Measurements from ENCODE around the gene TRAF7.

The TRAF7 gene

DNA sequence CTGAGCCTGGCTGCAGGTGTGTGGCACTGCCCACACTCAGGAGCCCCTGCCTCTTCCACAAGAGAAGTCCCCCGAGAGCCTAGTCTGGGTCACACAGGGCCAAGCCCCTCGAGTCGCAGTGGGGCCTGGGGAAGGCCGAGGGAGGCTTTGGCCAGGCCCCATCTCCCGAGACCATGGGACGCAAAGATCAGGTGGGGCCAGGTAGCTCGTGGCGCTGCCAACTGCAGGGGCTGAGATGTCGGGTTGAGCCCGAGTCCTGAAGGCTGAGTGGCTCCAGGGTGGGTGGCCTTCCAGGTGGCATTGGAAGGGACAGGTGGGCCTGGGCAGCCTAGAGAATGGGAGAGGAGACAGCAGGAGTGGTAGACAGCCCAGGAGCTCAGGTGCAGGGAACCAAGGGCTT, 6.3 kb downstream of the TRAF7 start:
- no peak for TF ChIP-seq GATA2 (IDR thresholded peaks at IDR 0.05; ENCODE audit: low read depth, low read length)
- no peak for TF ChIP-seq GATA3 (IDR thresholded peaks at IDR 0.05; ENCODE audit: low read depth, low read length)

DNA sequence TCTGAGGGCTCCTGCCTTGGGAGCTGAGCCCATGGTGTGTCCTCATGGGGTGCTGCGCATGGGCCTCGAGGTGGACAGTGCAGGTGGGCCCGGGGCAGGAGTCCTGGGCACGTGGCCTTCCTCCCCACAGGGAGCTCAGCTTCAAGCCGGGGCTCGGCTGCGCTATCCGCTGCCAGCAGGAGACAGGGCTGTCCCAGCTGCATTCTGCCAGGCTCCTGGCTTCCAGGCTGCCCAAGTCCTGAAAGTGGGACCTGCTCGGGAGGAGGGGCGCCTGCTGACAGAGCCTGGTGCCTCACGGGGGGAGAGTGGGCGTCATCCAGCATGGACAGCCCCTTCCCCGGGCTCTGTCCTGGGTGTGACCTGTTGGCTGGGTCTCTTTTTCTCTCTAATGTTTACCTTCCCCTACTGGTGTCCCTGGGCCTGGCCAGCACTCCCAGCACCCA, 7.1 kb downstream of the TRAF7 start:
- no peak for TF ChIP-seq GATA2 (IDR thresholded peaks at IDR 0.05; ENCODE audit: low read depth, low read length)
- no peak for TF ChIP-seq GATA3 (IDR thresholded peaks at IDR 0.05; ENCODE audit: low read depth, low read length)

DNA sequence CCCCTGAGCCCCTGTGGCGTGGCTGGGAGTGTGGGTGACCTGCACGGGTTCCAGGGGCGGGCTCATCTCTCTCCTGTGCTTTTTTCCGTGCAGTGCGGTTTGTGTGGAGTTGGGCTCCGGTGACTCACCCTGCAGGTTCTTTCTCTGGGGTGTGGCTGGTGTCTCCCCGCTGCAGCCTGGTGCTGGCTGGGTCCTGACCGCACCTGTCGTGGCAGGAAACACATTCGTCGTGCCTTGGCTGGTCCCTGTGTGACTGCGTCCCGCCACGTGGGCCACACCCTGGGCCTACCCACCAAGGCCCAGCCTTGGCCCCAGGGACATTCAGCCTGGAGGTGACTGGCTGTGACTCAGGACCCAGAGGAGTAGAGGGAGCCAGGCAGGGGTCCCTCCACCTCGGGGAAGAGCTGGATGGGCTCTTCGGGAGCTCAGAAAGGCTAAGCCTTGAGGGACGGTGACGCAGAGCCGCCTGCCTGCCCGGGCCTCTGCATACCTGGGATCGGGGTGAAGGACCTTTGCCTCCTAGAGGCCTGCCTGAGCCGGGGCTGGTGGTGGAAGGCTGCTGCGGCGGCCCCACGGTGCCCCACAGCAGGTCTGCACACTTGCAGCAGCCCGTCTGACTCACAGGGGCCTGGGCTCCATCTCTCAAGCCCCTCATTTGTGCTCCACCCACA, 7.8 kb downstream of the TRAF7 start:
- TF ChIP-seq GATA2 (IDR thresholded peaks at IDR 0.05; ENCODE audit: low read depth, low read length) (no peak), GATA3 (IDR thresholded peaks at IDR 0.05; ENCODE audit: low read depth, low read length) (no peak)

DNA sequence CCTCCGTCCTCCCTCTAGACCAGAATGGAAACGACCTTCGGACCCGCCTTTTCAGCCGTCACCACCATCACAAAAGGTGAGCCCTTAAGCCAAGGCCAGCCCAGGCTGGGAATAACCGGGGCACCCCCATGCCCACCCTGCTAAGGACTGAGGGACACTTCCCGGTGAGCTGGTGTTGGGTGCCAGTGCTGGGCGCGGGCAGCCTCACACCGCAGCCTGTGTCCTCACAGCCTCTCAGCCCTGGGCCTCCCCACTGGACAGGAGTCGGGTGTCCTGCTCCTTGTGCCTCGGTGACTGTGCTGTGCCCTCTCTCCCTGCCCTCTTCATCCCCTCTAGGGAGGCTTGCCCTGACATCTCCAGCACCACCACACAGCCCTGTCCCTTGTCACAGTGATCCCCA, 10.3 kb downstream of the TRAF7 start:
- TF ChIP-seq GATA3 (IDR thresholded peaks at IDR 0.05; ENCODE audit: low read depth, low read length) (no peak), GATA2 (IDR thresholded peaks at IDR 0.05; ENCODE audit: low read depth, low read length) (no peak)

DNA sequence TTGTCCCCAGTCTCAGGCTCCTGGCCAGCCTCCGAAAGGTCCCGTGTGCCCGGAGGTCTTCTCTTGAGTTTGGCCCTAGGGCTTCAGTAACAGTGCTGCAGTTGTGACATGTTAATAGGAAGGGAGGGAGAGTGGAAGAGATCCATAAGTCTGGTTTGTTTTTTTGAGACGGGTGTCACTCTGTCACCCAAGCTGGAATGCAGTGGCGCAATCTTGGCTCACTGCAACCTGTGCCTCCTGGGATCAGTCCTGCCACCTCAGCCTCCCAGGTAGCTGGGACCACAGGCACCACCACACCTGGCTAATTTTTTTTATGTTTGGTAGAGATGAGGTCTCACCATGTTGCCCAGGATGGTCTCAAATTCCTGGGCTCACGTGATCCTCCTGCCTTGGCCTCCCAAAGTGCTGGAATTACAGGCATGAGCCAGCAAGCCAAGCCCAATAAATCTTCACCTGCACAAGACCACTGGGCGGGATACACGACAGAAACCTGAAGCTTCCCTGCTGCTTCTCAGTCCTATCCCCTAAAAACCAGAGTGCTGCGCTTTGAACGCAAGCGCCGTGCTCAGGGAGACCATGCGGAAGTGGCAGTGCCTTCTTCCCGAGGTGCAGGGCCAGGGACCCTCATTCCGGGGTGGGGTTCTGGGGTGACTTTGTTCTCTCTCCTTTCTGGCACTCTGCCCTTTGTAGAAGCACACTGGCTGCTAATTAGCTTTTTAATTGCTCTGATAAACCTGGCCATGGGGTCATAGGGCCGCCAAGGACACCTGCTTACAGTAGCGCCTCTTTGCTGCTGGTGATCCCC, 10.9 kb downstream of the TRAF7 start:
- TF ChIP-seq GATA2 (IDR thresholded peaks at IDR 0.05; ENCODE audit: low read depth, low read length), result no peak
- TF ChIP-seq GATA3 (IDR thresholded peaks at IDR 0.05; ENCODE audit: low read depth, low read length), result no peak

DNA sequence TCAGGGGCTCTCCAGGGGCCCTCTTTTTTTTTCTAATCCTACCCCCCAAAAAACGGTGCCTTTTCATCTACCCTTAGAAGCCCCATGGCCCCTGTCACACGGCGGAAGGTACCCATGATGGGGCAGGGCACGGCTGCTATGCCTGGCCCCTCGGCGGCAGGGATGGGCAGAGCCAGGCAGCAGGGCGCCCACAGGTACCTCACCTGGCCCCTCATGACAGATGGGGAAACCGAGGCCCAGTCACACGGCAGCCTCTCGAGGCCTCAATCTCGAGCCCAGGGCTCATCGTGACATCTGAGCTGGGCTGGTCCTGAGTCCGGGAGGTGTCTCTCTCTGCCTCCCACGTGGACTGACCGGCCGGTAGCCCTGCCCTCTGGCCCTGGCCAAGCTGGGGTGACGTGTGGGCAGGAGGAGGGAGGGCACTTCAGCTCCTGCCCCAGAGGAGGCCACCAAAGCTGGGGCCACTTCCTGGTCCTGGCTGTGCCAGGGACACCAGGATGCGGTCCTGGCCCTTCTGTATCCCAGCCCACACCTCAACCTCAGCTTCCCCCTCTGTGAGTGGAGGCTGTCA, 11.6 kb downstream of the TRAF7 start:
- TF ChIP-seq GATA3 (IDR thresholded peaks at IDR 0.05; ENCODE audit: low read depth, low read length) (no peak), GATA2 (IDR thresholded peaks at IDR 0.05; ENCODE audit: low read depth, low read length) (no peak)

DNA sequence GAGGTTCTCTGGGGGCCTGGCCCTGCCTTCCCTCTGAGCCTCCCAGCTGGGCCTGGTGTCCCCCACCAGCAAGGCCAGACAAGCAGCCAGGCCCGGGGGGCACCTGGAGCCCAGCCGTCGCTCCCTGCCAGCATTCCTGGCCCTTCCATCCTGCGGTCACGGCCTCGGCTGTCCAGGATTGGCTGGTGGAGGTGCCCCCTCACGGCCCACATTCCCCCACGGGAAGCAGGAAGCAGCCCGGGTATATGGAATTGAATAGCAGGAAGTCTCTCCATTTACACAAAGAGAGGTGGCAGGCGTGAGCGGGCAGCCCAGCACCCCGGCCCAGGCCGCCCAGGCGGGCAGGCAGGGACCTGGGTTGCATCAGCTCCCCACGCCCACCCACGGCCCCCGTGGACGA, 14.5 kb downstream of the TRAF7 start:
- TF ChIP-seq GATA3 (IDR thresholded peaks at IDR 0.05; ENCODE audit: low read depth, low read length) (no peak), GATA2 (IDR thresholded peaks at IDR 0.05; ENCODE audit: low read depth, low read length) (no peak)

DNA sequence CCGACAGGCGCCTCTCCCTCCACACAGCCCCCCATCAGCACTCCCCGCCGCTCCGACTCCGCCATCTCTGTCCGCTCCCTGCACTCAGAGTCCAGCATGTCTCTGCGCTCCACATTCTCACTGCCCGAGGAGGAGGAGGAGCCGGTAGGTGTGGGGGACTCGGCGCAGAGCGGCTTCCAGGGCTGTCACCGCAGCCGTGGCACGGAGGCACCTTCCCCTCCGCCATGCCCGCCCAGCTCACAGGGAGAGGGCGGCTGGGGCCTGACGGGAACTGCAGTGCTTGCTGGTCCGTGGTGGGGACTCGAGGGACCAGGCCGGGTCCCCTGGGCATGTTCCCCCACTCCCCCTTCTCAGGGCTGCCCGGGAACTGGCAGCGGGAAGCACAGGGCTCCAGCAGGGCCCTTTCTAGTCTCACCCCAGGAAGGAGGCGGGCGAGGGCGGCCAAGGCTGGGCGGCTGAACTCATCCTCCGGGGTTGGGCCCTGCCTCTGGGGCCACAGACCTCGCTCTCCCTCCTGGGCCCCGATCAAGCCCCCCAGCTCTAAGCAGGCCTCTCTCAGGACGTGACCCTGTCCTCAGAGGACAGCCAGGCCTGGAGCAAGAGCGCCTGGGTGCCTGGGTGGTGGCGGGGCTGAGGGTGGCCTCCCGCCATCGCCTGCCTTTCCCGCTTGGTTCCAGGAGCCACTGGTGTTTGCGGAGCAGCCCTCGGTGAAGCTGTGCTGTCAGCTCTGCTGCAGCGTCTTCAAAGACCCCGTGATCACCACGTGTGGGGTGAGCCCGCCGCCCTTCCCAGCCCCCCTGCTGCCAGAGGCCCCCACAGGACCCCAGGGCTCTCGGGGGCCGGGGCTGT, 15.2 kb downstream of the TRAF7 start:
- no peak for TF ChIP-seq GATA3 (IDR thresholded peaks at IDR 0.05; ENCODE audit: low read depth, low read length)
- TF ChIP-seq GATA2 (IDR thresholded peaks at IDR 0.05; ENCODE audit: low read depth, low read length), result no peak

DNA sequence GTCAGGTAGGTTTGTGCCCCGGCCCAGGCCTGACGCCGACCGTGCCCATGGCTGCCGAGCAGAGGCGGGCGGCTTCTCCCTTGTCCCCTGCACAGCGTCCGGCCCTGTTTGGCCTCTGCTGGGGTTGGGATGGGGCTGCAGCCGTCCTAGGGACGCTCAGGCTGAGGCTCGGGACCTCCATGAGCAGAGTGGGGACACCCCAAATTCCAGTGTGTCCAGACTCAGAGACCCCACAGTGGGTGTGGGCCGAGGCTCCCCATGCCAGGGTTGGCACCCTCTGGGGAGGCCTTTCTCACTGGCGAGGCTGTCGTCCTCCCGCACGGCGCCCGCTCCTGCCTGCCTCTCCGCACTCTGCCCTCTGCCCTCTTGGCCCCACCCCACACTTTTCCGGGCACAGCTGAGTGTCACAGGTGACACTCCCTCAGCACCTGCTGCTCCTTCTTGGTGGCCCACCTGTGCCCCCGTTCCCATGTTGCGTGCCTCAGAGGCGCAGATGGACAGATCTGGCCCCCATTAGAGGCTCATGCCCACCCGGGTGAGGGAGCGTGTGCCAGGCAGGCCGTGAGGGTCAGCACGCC, 16.1 kb downstream of the TRAF7 start:
- TF ChIP-seq GATA2 (IDR thresholded peaks at IDR 0.05; ENCODE audit: low read depth, low read length) (no peak), GATA3 (IDR thresholded peaks at IDR 0.05; ENCODE audit: low read depth, low read length) (no peak)

DNA sequence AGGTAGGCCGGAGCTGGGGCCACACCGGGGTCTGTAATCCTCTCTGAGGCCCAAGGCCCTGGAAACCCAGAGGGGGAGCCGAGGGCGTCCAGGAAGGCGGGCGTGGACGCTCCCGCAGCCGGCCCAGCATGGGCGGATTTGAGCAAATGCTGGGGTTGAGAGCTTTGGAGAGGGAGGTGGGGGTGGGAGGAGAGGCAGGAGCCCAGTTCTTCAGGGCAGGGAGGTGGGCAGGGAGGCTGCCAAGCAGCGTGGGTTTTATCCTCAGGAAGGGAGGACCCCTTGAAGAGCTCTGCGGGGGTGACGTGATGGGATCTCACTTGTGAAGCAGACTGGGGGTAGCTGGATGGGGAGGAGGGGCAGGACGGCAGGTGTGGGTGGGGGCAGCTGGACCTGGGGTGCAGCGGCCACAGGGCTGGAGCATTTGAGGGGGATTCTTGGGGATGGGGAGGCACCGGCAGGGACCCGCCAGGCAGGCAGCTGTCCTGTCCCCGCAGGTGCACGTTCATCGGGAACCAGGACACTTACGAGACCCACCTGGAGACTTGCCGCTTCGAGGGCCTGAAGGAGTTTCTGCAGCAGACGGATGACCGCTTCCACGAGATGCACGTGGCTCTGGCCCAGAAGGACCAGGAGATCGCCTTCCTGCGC, 17.2 kb downstream of the TRAF7 start:
- no peak for TF ChIP-seq GATA2 (IDR thresholded peaks at IDR 0.05; ENCODE audit: low read depth, low read length)
- TF ChIP-seq GATA3 (IDR thresholded peaks at IDR 0.05; ENCODE audit: low read depth, low read length), result no peak

DNA sequence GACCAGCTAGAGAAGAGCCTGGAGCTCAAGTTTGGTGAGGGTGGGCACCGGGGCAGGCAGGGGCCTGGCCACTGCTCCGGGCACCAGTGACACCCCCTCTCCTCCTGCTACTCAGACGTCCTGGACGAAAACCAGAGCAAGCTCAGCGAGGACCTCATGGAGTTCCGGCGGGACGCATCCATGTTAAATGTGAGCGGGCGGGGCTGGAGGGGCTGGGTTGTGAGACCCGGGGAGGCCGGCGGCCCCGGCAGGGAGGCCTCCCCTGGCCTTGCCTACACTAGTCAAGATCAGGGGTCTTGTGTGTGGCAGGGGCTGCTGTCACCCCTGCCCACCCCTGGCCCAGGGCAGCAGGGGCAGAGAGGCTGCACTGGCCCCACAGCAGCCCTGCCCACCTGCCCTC, 17.8 kb downstream of the TRAF7 start:
- TF ChIP-seq GATA3 (IDR thresholded peaks at IDR 0.05; ENCODE audit: low read depth, low read length), result no peak
- TF ChIP-seq GATA2 (IDR thresholded peaks at IDR 0.05; ENCODE audit: low read depth, low read length), result no peak

DNA sequence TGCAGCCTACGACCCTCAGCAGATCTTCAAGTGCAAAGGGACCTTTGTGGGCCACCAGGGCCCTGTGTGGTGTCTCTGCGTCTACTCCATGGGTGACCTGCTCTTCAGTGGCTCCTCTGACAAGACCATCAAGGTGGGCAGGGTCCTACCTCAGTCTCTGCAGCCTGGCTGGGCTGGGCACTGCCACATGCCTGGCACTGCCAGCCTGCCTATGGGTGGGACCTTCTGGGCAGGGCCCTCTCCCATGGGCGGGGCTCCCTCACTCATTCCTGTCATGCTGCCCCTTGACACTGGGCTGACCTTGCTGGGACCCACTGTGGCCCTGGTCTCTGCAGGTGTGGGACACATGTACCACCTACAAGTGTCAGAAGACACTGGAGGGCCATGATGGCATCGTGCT, 18.3 kb downstream of the TRAF7 start:
- no peak for TF ChIP-seq GATA2 (IDR thresholded peaks at IDR 0.05; ENCODE audit: low read depth, low read length)
- TF ChIP-seq GATA3 (IDR thresholded peaks at IDR 0.05; ENCODE audit: low read depth, low read length), result no peak

Measured in SH-SY5Y (cell line).